HG03432 (cell line): Measurements from ENCODE around the gene CEP128.
A peak's percentile ranks its signal among the peaks of the same experiment; 100 is the strongest.

Experiments used
- ATAC-seq: cut with Tn5 transposase; IDR thresholded peaks from one replicate; pipeline ENCODE4 v1.9.1; 2021; ENCODE audit warnings: mild to moderate bottlenecking, moderate library complexity; ENCODE audit not compliant: unreplicated experiment

Gene CEP128

GRCh38 chr14:80781972-80782367, 159.6 kb downstream of the CEP128 start:
- no peak for ATAC-seq

GRCh38 chr14:80780500-80780899, 161.0 kb downstream of the CEP128 start:
- no peak for ATAC-seq

GRCh38 chr14:80776657-80777056, 164.9 kb downstream of the CEP128 start:
- no peak for ATAC-seq

- no peak for ATAC-seq
Observed at GRCh38 chr14:80776186-80776585, 165.4 kb downstream of the CEP128 start.

GRCh38 chr14:80772504-80772903, 169.0 kb downstream of the CEP128 start:
- ATAC-seq, result no peak

GRCh38 chr14:80771201-80771600, 170.3 kb downstream of the CEP128 start:
- ATAC-seq, result no peak

- no peak for ATAC-seq
Observed at GRCh38 chr14:80770114-80770908, 171.2 kb downstream of the CEP128 start.

- ATAC-seq, result no peak
Observed at GRCh38 chr14:80768646-80769045, 172.9 kb downstream of the CEP128 start.

GRCh38 chr14:80764921-80765507, 176.5 kb downstream of the CEP128 start:
- no peak for ATAC-seq

- ATAC-seq, result no peak
Observed at GRCh38 chr14:80764496-80764895, 177.0 kb downstream of the CEP128 start.

GRCh38 chr14:80762641-80763228, 178.8 kb downstream of the CEP128 start:
- no peak for ATAC-seq

- no peak for ATAC-seq
Observed at GRCh38 chr14:80754696-80755095, 186.8 kb downstream of the CEP128 start.

GRCh38 chr14:80751285-80751684, 190.3 kb downstream of the CEP128 start:
- no peak for ATAC-seq

- no peak for ATAC-seq
Observed at GRCh38 chr14:80726211-80726610, 215.3 kb downstream of the CEP128 start.

- ATAC-seq, result no peak
Observed at GRCh38 chr14:80718940-80719339, 222.6 kb downstream of the CEP128 start.

- no peak for ATAC-seq
Observed at GRCh38 chr14:80714474-80714873, 227.1 kb downstream of the CEP128 start.

GRCh38 chr14:80713076-80713850, 228.3 kb downstream of the CEP128 start:
- ATAC-seq, result no peak

GRCh38 chr14:80705241-80705980, 236.1 kb downstream of the CEP128 start:
- ATAC-seq, result no peak

GRCh38 chr14:80700601-80701000, 240.9 kb downstream of the CEP128 start:
- ATAC-seq, result no peak

GRCh38 chr14:80699861-80700260, 241.7 kb downstream of the CEP128 start:
- ATAC-seq, result peak; percentile 57

GRCh38 chr14:80698974-80699373, 242.6 kb downstream of the CEP128 start:
- no peak for ATAC-seq
